Activated CD8-positive, alpha-beta T cell treated with anti-CD3 and anti-CD28 coated beads for 36 hours (primary cell): Measurements from ENCODE around the gene SIL1. TPM values are rescaled to one million over a fixed set of nuclear protein-coding genes. Genes with fewer than 3 reads are reported as not detected.

Source experiments
- ATAC-seq: fragments of 200-7000 bp; cut with Tn5 transposase; one replicate; pipeline ENCODE4 v1.10.0; 2021; ENCODE audit warnings: mild to moderate bottlenecking, moderate library complexity
- CTCF ChIA-PET: fragments of 350-600 bp; sonication (Branson Sonifier 250); formaldehyde crosslinking; loops from one replicate; lab custom pipeline; 2021; ENCODE audit warnings: antibody characterized with exemption; lab: Charles Lee
- POLR2A ChIA-PET: fragments of 350-600 bp; sonication (Branson Sonifier 250); formaldehyde crosslinking; loops from one replicate; lab custom pipeline; 2021; ENCODE audit warnings: antibody characterized with exemption; lab: Charles Lee
- DNase-seq: peaks from one replicate; pipeline ENCODE4 v3.0.0-alpha.2; 2020
- H3K27ac Mint-ChIP-seq: one replicate; pipeline ENCODE4 v1.8.0; 2021; ENCODE audit warnings: mild to moderate bottlenecking, mixed read lengths
- H3K27me3 Mint-ChIP-seq: one replicate; pipeline ENCODE4 v1.8.0; 2021; ENCODE audit warnings: mixed read lengths
- H3K36me3 Mint-ChIP-seq: one replicate; pipeline ENCODE4 v1.8.0; 2021; ENCODE audit warnings: low read depth, mixed read lengths
- H3K4me1 Mint-ChIP-seq: one replicate; pipeline ENCODE4 v1.8.0; 2021; ENCODE audit warnings: low read depth, mixed read lengths
- H3K4me3 Mint-ChIP-seq: one replicate; pipeline ENCODE4 v1.8.0; 2021; ENCODE audit warnings: mild to moderate bottlenecking, moderate library complexity, mixed read lengths
- H3K9me3 Mint-ChIP-seq: one replicate; pipeline ENCODE4 v1.8.0; 2021; ENCODE audit warnings: mixed read lengths
- CTCF ChIP-seq: fragments of 200-600 bp; IDR thresholded peaks from one replicate; pipeline ENCODE4 v1.8.0; 2022; ENCODE audit warnings: antibody characterized with exemption, mild to moderate bottlenecking
- intact Hi-C: fragments of 100-400 bp; cut with micrococcal nuclease; formaldehyde crosslinking; loops from one replicate; pipeline ENCODE4 v1.10.0; 2022
- total RNA-seq, 2 experiments: library from RNA; stranded (reverse); gene quantifications; one replicate each; pipeline ENCODE4 v1.2.3, GENCODE V29; 2021

SIL1 gene
- total RNA-seq, 2 experiments from 2014 or later = 27.6 to 32.3 TPM

GRCh38 chr5:138985683-138986082 lies 212.5 kb downstream of the SIL1 start:
- Mint-ChIP-seq H3K9me3 (no peaks in the 10 kb centered on the region), H3K36me3 (no peaks in the 10 kb centered on the region), H3K27ac (no peak overlapping the region), H3K4me1 (peaks cover 21% of the 10 kb centered on the region), H3K4me3 (no peak overlapping the region), H3K27me3 (no peaks in the 10 kb centered on the region)
- ChIA-PET POLR2A (no interaction called here), CTCF (no interaction called here)
- TF ChIP-seq CTCF = no peak
- DNase-seq (no peak), ATAC-seq (no peak)
- intact Hi-C loops = no loop called here

GRCh38 chr5:138985256-138985655 lies 212.9 kb downstream of the SIL1 start:
- no peak overlapping the region for H3K27ac Mint-ChIP-seq

GRCh38 chr5:138983984-138984383 lies 214.2 kb downstream of the SIL1 start:
- intact Hi-C loops = no loop called here
- no peaks in the 10 kb centered on the region for H3K27me3 Mint-ChIP-seq
- H3K9me3 Mint-ChIP-seq = no peaks in the 10 kb centered on the region
- no peak for DNase-seq
- H3K4me3 Mint-ChIP-seq = no peak overlapping the region
- ATAC-seq = no peak
- POLR2A ChIA-PET = no interaction called here
- peaks cover 33% of the 10 kb centered on the region for H3K4me1 Mint-ChIP-seq
- no peak for TF ChIP-seq CTCF
- CTCF ChIA-PET = no interaction called here
- H3K36me3 Mint-ChIP-seq = no peaks in the 10 kb centered on the region
- H3K27ac Mint-ChIP-seq = no peak overlapping the region

More at GRCh38 chr5:138985256-138985655, 212.9 kb downstream of the SIL1 start:
- Mint-ChIP-seq H3K9me3 (no peaks in the 10 kb centered on the region), H3K27me3 (no peaks in the 10 kb centered on the region), H3K4me3 (no peak overlapping the region), H3K36me3 (no peaks in the 10 kb centered on the region), H3K4me1 (peaks cover 25% of the 10 kb centered on the region)
- CTCF ChIA-PET = no interaction called here
- ATAC-seq (no peak), DNase-seq (no peak)
- TF ChIP-seq CTCF = no peak
- intact Hi-C loops = no loop called here
- POLR2A ChIA-PET = no interaction called here

- Mint-ChIP-seq H3K4me1 (peaks cover 38% of the 10 kb centered on the region), H3K9me3 (no peaks in the 10 kb centered on the region), H3K27me3 (no peaks in the 10 kb centered on the region), H3K4me3 (no peak overlapping the region), H3K36me3 (no peaks in the 10 kb centered on the region), H3K27ac (peak overlapping the region; percentile 18)
- CTCF ChIA-PET = no interaction called here
- DNase-seq (peak; percentile 51), ATAC-seq (peak; percentile 43)
- TF ChIP-seq CTCF = no peak
- POLR2A ChIA-PET = interaction anchor here (1.4 kb wide), 1 partner anchor 8 kb away, joined by 4 read pairs; no protein-coding TSS in a partner anchor
- intact Hi-C loops = no loop called here
These were observed 216.6 kb downstream of the SIL1 start for GRCh38 chr5:138981586-138981985.

GRCh38 chr5:138981131-138981530 lies 217.0 kb downstream of the SIL1 start:
- Mint-ChIP-seq H3K9me3 (no peaks in the 10 kb centered on the region), H3K4me1 (peaks cover 38% of the 10 kb centered on the region), H3K27ac (no peak overlapping the region), H3K4me3 (no peak overlapping the region), H3K27me3 (no peaks in the 10 kb centered on the region), H3K36me3 (no peaks in the 10 kb centered on the region)
- ChIA-PET CTCF (no interaction called here), POLR2A (interaction anchor here (1.4 kb wide), 1 partner anchor 8 kb away, joined by 4 read pairs; no protein-coding TSS in a partner anchor)
- TF ChIP-seq CTCF = no peak
- ATAC-seq = no peak
- no peak for DNase-seq
- intact Hi-C loops = no loop called here
